Activated naive CD8-positive, alpha-beta T cell treated with anti-CD3 and anti-CD28 coated beads, Interleukin-2, amount 10 ng/mL, durations not matched to agents 7 days and 5 days (primary cell): Measurements from ENCODE around the gene CIAPIN1. TPM values are rescaled to one million over a fixed set of nuclear protein-coding genes. Genes with fewer than 3 reads are reported as not detected.

Experiments
- ATAC-seq: fragments of 150-1000 bp; cut with Tn5 transposase; one replicate; pipeline ENCODE4 v1.10.0; 2021; ENCODE audit warnings: low read depth, moderate library complexity
- POLR2A ChIA-PET: fragments of 350-600 bp; sonication (Branson Sonifier 250); formaldehyde crosslinking; loops from one replicate; lab custom pipeline; 2021; ENCODE audit warnings: antibody characterized with exemption; lab: Charles Lee
- DNase-seq: peaks from one replicate; pipeline ENCODE4 v3.0.0; 2021
- H3K27ac Mint-ChIP-seq: one replicate; pipeline ENCODE4 v1.8.0; 2022; ENCODE audit warnings: mild to moderate bottlenecking, mixed read lengths
- H3K27me3 Mint-ChIP-seq: one replicate; pipeline ENCODE4 v1.8.0; 2022; ENCODE audit warnings: mild to moderate bottlenecking, moderate library complexity, mixed read lengths
- H3K36me3 Mint-ChIP-seq: one replicate; pipeline ENCODE4 v1.8.0; 2021; ENCODE audit warnings: mild to moderate bottlenecking, mixed read lengths
- H3K4me1 Mint-ChIP-seq: one replicate; pipeline ENCODE4 v1.8.0; 2021; ENCODE audit warnings: mixed read lengths
- H3K4me3 Mint-ChIP-seq: one replicate; pipeline ENCODE4 v1.8.0; 2022; ENCODE audit warnings: mild to moderate bottlenecking, moderate library complexity, mixed read lengths
- H3K9me3 Mint-ChIP-seq: one replicate; pipeline ENCODE4 v1.8.0; 2021; ENCODE audit warnings: mixed read lengths
- total RNA-seq, 2 experiments: library from RNA; stranded (reverse); gene quantifications; one replicate each; pipeline ENCODE4 v1.2.3, GENCODE V29; 2021

Gene CIAPIN1
- total RNA-seq, 2 experiments from 2014 or later, result 36.7 to 37.7 TPM

- no peak for ATAC-seq
- POLR2A ChIA-PET, result interaction anchor here (1.6 to 1.9 kb wide), 2 partner anchors 10 to 26 kb away, joined by 4 to 5 read pairs; partner anchors contain the start of genes CIAPIN1, COQ9 and POLR2C
- no peaks in the 10 kb centered on the region for H3K27me3 Mint-ChIP-seq
Observed at GRCh38 chr16:57472665-57473060, 25.5 kb upstream of the CIAPIN1 start.

GRCh38 chr16:57471852-57472664, 24.9 kb upstream of the CIAPIN1 start:
- DNase-seq (no peak), ATAC-seq (no peak)
- Mint-ChIP-seq H3K27ac (peak overlapping the region; percentile 68), H3K9me3 (no peaks in the 10 kb centered on the region), H3K36me3 (peaks cover 12% of the 10 kb centered on the region), H3K4me3 (no peak overlapping the region), H3K4me1 (peaks cover 13% of the 10 kb centered on the region), H3K27me3 (no peaks in the 10 kb centered on the region)
- POLR2A ChIA-PET, result interaction anchor here (1.9 kb wide), 1 partner anchor 10 kb away, joined by 5 read pairs; the partner anchor contains the start of gene POLR2C

More at GRCh38 chr16:57472665-57473060, 25.5 kb upstream of the CIAPIN1 start:
- Mint-ChIP-seq H3K36me3 (peaks cover 11% of the 10 kb centered on the region), H3K27ac (peak overlapping the region; percentile 42), H3K4me1 (peaks cover 15% of the 10 kb centered on the region), H3K9me3 (no peaks in the 10 kb centered on the region), H3K4me3 (no peak overlapping the region)
- no peak for DNase-seq

- H3K4me3 Mint-ChIP-seq, result no peak overlapping the region
- H3K9me3 Mint-ChIP-seq, result no peaks in the 10 kb centered on the region
- H3K27me3 Mint-ChIP-seq, result no peaks in the 10 kb centered on the region
- H3K36me3 Mint-ChIP-seq, result peaks cover 12% of the 10 kb centered on the region
- H3K4me1 Mint-ChIP-seq, result peaks cover 8% of the 10 kb centered on the region
- no peak for ATAC-seq
- H3K27ac Mint-ChIP-seq, result no peak overlapping the region
- POLR2A ChIA-PET, result interaction anchor here (1.2 kb wide), 1 partner anchor 24 kb away, joined by 3 read pairs; the partner anchor contains the start of genes CIAPIN1 and COQ9
- no peak for DNase-seq
Observed at GRCh38 chr16:57471209-57471608, 24.0 kb upstream of the CIAPIN1 start.

GRCh38 chr16:57470711-57471110, 23.5 kb upstream of the CIAPIN1 start:
- Mint-ChIP-seq H3K4me1 (peaks cover 6% of the 10 kb centered on the region), H3K27ac (no peak overlapping the region), H3K9me3 (no peaks in the 10 kb centered on the region)

GRCh38 chr16:57469917-57470470, 22.8 kb upstream of the CIAPIN1 start:
- Mint-ChIP-seq H3K36me3 (peaks cover 16% of the 10 kb centered on the region), H3K4me1 (peaks cover 10% of the 10 kb centered on the region), H3K27me3 (no peaks in the 10 kb centered on the region), H3K9me3 (no peaks in the 10 kb centered on the region), H3K27ac (no peak overlapping the region), H3K4me3 (no peak overlapping the region)
- ATAC-seq, result no peak
- no peak for DNase-seq
- POLR2A ChIA-PET, result interaction anchor here (1.2 kb wide), 1 partner anchor 23 kb away, joined by 3 read pairs; the partner anchor contains the start of genes CIAPIN1 and COQ9

More at GRCh38 chr16:57470711-57471110, 23.5 kb upstream of the CIAPIN1 start:
- H3K27me3 Mint-ChIP-seq, result no peaks in the 10 kb centered on the region
- no peak for DNase-seq
- H3K36me3 Mint-ChIP-seq, result peaks cover 12% of the 10 kb centered on the region
- POLR2A ChIA-PET, result interaction anchor here (1.2 kb wide), 1 partner anchor 23 kb away, joined by 3 read pairs; the partner anchor contains the start of genes CIAPIN1 and COQ9
- ATAC-seq, result no peak
- H3K4me3 Mint-ChIP-seq, result no peak overlapping the region

- Mint-ChIP-seq H3K27ac (no peak overlapping the region), H3K36me3 (peaks cover 22% of the 10 kb centered on the region), H3K4me3 (no peak overlapping the region), H3K9me3 (no peaks in the 10 kb centered on the region), H3K4me1 (peaks cover 16% of the 10 kb centered on the region), H3K27me3 (no peaks in the 10 kb centered on the region)
- DNase-seq (no peak), ATAC-seq (no peak)
- POLR2A ChIA-PET, result no interaction called here
Observed at GRCh38 chr16:57469046-57469445, 21.9 kb upstream of the CIAPIN1 start.

- H3K36me3 Mint-ChIP-seq, result peaks cover 23% of the 10 kb centered on the region
- no peak for DNase-seq
Observed at GRCh38 chr16:57468346-57468745, 21.2 kb upstream of the CIAPIN1 start.

GRCh38 chr16:57464523-57464922, 17.3 kb upstream of the CIAPIN1 start:
- Mint-ChIP-seq H3K36me3 (peaks cover 24% of the 10 kb centered on the region), H3K4me3 (no peak overlapping the region), H3K9me3 (no peaks in the 10 kb centered on the region), H3K4me1 (peaks cover 28% of the 10 kb centered on the region), H3K27me3 (no peaks in the 10 kb centered on the region), H3K27ac (no peak overlapping the region)
- ATAC-seq (no peak), DNase-seq (no peak)
- POLR2A ChIA-PET, result interaction anchor here (1.2 kb wide), 1 partner anchor 19 kb away, joined by 3 read pairs; no protein-coding TSS in a partner anchor

More at GRCh38 chr16:57468346-57468745, 21.2 kb upstream of the CIAPIN1 start:
- Mint-ChIP-seq H3K4me3 (no peak overlapping the region), H3K27me3 (no peaks in the 10 kb centered on the region), H3K27ac (no peak overlapping the region), H3K4me1 (peaks cover 23% of the 10 kb centered on the region), H3K9me3 (no peaks in the 10 kb centered on the region)
- POLR2A ChIA-PET, result no interaction called here
- ATAC-seq, result no peak

- no peak for DNase-seq
- no peaks in the 10 kb centered on the region for H3K9me3 Mint-ChIP-seq
- peaks cover 24% of the 10 kb centered on the region for H3K36me3 Mint-ChIP-seq
- POLR2A ChIA-PET, result interaction anchor here (1.0 to 3.9 kb wide), 14 partner anchors 10 to 274 kb away, joined by 3 to 34 read pairs (median 5); partner anchors contain the start of genes ADGRG5, CIAPIN1, COQ9 and DOK4
- peak overlapping the region; percentile 100 for H3K4me3 Mint-ChIP-seq
- peak; percentile 42 for ATAC-seq
- peaks cover 28% of the 10 kb centered on the region for H3K4me1 Mint-ChIP-seq
- H3K27me3 Mint-ChIP-seq, result no peaks in the 10 kb centered on the region
- peak overlapping the region; percentile 100 for H3K27ac Mint-ChIP-seq
Observed at GRCh38 chr16:57462978-57463362, 15.8 kb upstream of the CIAPIN1 start.

- POLR2A ChIA-PET, result interaction anchor here (0.5 to 3.9 kb wide), 22 partner anchors 10 to 1167 kb away, joined by 3 to 34 read pairs (median 4); partner anchors contain the start of genes ADGRG5, CIAPIN1, COQ9 and DOK4
- H3K27me3 Mint-ChIP-seq, result no peaks in the 10 kb centered on the region
- H3K4me1 Mint-ChIP-seq, result peaks cover 28% of the 10 kb centered on the region
- H3K36me3 Mint-ChIP-seq, result peaks cover 21% of the 10 kb centered on the region
- peak; percentile 97 for DNase-seq
- H3K27ac Mint-ChIP-seq, result peak within 1 kb of the TSS; percentile 100
- peak within 1 kb of the TSS; percentile 100 for H3K4me3 Mint-ChIP-seq
- peak; percentile 90 for ATAC-seq
- no peaks in the 10 kb centered on the region for H3K9me3 Mint-ChIP-seq
Observed at GRCh38 chr16:57462209-57462977, 15.2 kb upstream of the CIAPIN1 start, which contains the start of gene POLR2C. TSS of gene POLR2C (plus strand) at chr16:57462679. CDS start at chr16:57462725, 46 bp downstream.

- no peak overlapping the region for H3K27ac Mint-ChIP-seq
- POLR2A ChIA-PET, result no interaction called here
- H3K4me1 Mint-ChIP-seq, result peaks cover 14% of the 10 kb centered on the region
- DNase-seq (no peak), ATAC-seq (no peak)
- H3K9me3 Mint-ChIP-seq, result no peaks in the 10 kb centered on the region
- H3K36me3 Mint-ChIP-seq, result peaks cover 8% of the 10 kb centered on the region
- no peaks in the 10 kb centered on the region for H3K27me3 Mint-ChIP-seq
- H3K4me3 Mint-ChIP-seq, result no peak overlapping the region
Observed at GRCh38 chr16:57452021-57452420, 4.8 kb upstream of the CIAPIN1 start.

- H3K27me3 Mint-ChIP-seq, result no peaks in the 10 kb centered on the region
- no peaks in the 10 kb centered on the region for H3K9me3 Mint-ChIP-seq
- peak overlapping the region; percentile 97 for H3K4me3 Mint-ChIP-seq
- DNase-seq (no peak), ATAC-seq (peak; percentile 21)
- POLR2A ChIA-PET, result interaction anchor here (0.6 to 2.6 kb wide), 26 partner anchors 9 to 289 kb away, joined by 3 to 34 read pairs (median 4); partner anchors contain the start of genes ADGRG5, CCDC102A, KATNB1 and POLR2C
- H3K36me3 Mint-ChIP-seq, result peaks cover 11% of the 10 kb centered on the region
- H3K4me1 Mint-ChIP-seq, result peaks cover 24% of the 10 kb centered on the region
- peak overlapping the region; percentile 89 for H3K27ac Mint-ChIP-seq
Observed at GRCh38 chr16:57446531-57447185, 527 bp downstream of the CIAPIN1 start.
